Body of pancreas (tissue), 4 donors: ENCODE results near the gene HCST. TPM values are rescaled to one million over a fixed set of nuclear protein-coding genes. Genes with fewer than 3 reads are reported as not detected.

Experiments used
- ATAC-seq: fragments of 150-250 bp; one replicate; pipeline ENCODE4 v1.9.1; 2016
- DNase-seq, 4 donors: peaks; one replicate each; pipeline ENCODE4 v3.0.0-alpha.2; 2019
- H3K27ac ChIP-seq, 4 donors: fragments of 200-600 bp; sonication (generic); 1 replicate in 3 of 4; 2 replicates in 1 of 4; pipeline versions ENCODE4 v1.5.1 to v1.6.1; 2016 to 2019; ENCODE audit warnings: mild to moderate bottlenecking in 1 of 4, mixed read lengths in 1 of 4, moderate library complexity in 1 of 4
- H3K27me3 ChIP-seq, 2 donors: fragments of 200-600 bp; sonication (generic); one replicate each; pipeline ENCODE4 v1.6.0; 2016; ENCODE audit warnings: mild to moderate bottlenecking in 1 of 2
- H3K36me3 ChIP-seq, 2 donors: fragments of 200-600 bp; sonication (generic); replicated peaks in 1 of 2; 2 replicates each; pipeline ENCODE4 v1.5.1; 2016; ENCODE audit warnings: low read depth in 2 of 2; ENCODE audit not compliant: insufficient read depth in 1 of 2
- H3K4me1 ChIP-seq: fragments of 200-600 bp; sonication (generic); one replicate; pipeline ENCODE4 v1.6.0; 2016
- H3K4me3 ChIP-seq, 2 donors: fragments of 200-600 bp; sonication (generic); 1 replicate in 1 of 2; 2 replicates in 1 of 2; pipeline ENCODE4 v1.5.1; 2016 to 2019
- H3K9me3 ChIP-seq, 3 donors: fragments of 200-600 bp; sonication (generic); 1 replicate in 2 of 3; 2 replicates in 1 of 3; pipeline ENCODE4 v1.5.1; 2016
- POLR2A ChIP-seq, 3 donors: fragments of 450-650 bp; IDR thresholded peaks; one replicate each; pipeline ENCODE4 v1.6.1; 2016; ENCODE audit warnings: antibody characterized with exemption in 3 of 3, mild to moderate bottlenecking in 2 of 3
- WGBS, 2 donors: methylation state at CpG; one replicate each; pipeline ENCODE4 v1.1.5; 2017; 5-methylcytosine and 5-hydroxymethylcytosine counted together
- intact Hi-C: fragments of 100-400 bp; cut with DNase I; formaldehyde crosslinking; loops from one replicate; pipeline ENCODE4 v1.15.1; 2023
- total RNA-seq, 2 donors: library from RNA; depleted of rRNA; stranded (reverse); fragments of >200 nt; gene quantifications; one replicate each; pipeline ENCODE4 v1.1.0, GENCODE V29; 2016
- TF ChIP-seq, protein P1 (sequence below), 7 experiments: fragments of 450-650 bp in 4 of 7; fragments of 200-600 bp in 3 of 7; sonication (generic) in 3 of 7; IDR thresholded peaks; one replicate each; pipeline ENCODE4 v1.5.1; 2016 to 2019; ENCODE audit warnings: antibody characterized with exemption in 7 of 7

Gene HCST
- total RNA-seq, 2 donors from 2014 or later = 5.2 TPM; not detected in 1

DNA sequence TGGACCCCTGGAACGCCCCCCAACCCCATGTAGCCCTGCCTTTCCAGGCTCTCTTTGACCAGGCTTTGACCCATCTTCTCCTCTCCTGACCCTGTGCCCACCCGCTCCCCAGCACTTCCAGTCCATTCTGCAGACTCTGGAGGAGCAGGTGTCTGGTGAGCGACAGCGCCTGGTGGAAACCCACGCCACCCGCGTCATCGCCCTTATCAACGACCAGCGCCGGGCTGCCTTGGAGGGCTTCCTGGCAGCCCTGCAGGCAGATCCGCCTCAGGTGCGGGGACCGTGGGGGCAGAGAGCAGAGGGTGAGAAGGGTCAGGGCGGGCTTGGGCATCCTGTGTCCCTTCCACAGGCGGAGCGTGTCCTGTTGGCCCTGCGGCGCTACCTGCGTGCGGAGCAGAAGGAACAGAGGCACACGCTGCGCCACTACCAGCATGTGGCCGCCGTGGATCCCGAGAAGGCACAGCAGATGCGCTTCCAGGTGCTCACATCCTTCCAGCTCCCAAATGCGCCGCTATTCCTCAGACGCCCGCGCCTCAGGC, 27.9 kb upstream of the HCST start:
- Histone ChIP-seq H3K9me3 (no peaks in the 10 kb centered on the region), H3K4me1 (peaks cover 15% of the 10 kb centered on the region), H3K27me3 (no peaks in the 10 kb centered on the region), H3K36me3 (no peaks in the 10 kb centered on the region), H3K4me3 (no peak overlapping the region), H3K27ac (no peak overlapping the region)
- WGBS, 2 donors = 93 to 94% methylated on average over 29 to 32 of the region's 32 CpGs
- ATAC-seq (no peak), DNase-seq (no peak)
- TF ChIP-seq, protein P1, sequence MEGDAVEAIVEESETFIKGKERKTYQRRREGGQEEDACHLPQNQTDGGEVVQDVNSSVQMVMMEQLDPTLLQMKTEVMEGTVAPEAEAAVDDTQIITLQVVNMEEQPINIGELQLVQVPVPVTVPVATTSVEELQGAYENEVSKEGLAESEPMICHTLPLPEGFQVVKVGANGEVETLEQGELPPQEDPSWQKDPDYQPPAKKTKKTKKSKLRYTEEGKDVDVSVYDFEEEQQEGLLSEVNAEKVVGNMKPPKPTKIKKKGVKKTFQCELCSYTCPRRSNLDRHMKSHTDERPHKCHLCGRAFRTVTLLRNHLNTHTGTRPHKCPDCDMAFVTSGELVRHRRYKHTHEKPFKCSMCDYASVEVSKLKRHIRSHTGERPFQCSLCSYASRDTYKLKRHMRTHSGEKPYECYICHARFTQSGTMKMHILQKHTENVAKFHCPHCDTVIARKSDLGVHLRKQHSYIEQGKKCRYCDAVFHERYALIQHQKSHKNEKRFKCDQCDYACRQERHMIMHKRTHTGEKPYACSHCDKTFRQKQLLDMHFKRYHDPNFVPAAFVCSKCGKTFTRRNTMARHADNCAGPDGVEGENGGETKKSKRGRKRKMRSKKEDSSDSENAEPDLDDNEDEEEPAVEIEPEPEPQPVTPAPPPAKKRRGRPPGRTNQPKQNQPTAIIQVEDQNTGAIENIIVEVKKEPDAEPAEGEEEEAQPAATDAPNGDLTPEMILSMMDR (IDR thresholded peaks at IDR 0.05) = no peak
- TF ChIP-seq POLR2A (IDR thresholded peaks at IDR 0.05) = no peak
- intact Hi-C loops = no loop called here

DNA sequence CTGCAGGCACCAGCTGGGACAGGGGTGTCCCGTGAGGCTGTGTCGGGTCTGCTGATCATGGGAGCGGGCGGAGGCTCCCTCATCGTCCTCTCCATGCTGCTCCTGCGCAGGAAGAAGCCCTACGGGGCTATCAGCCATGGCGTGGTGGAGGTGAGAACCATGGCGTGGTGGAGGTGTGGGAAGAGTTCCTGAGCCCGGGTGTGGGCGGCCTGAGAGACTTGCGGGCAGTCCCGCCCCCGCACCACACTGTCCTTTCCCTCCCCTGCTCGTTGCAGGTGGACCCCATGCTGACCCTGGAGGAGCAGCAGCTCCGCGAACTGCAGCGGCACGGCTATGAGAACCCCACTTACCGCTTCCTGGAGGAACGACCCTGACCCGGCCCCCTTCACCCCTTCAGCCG, 23.3 kb upstream of the HCST start:
- 67% methylated on average over 9 to 20 of the region's 23 CpGs for WGBS, 2 donors
- Histone ChIP-seq H3K9me3 (no peaks in the 10 kb centered on the region), H3K27ac (peak overlapping the region; percentile 59 to 84 (median 70)), H3K4me1 (peaks cover 13% of the 10 kb centered on the region), H3K27me3 (no peaks in the 10 kb centered on the region), H3K4me3 (no peak overlapping the region), H3K36me3 (no peaks in the 10 kb centered on the region)
- DNase-seq (no peak), ATAC-seq (no peak)
- no peak for TF ChIP-seq POLR2A (IDR thresholded peaks at IDR 0.05)
- TF ChIP-seq, protein P1 (IDR thresholded peaks at IDR 0.05) = no peak
- intact Hi-C loops = no loop called here

DNA sequence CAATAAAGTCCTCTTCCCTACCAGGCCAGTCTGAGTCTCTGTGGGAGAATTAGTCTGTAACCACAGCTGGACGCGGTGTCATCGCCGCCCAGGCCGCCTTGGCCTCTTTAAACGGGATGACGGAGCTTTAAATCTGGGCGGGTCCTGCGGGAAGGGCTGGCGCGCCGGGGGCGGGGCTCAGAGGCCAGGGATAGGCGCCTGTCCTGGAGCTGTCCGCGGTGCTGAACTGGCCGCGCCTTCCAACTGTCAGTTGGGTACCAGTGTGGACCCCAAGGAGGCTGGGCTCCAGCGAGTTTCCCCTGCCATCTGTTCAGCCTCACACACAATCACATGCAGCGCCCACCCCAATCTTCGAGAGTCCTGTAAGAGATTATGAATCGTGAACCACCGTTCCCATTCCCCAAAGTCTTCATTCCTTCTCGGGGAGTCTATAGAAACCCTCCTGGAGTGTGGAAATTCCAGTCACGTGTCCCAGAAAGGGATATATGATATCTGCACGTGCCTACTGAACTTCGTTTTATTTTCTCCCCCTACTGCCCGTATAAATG, 22.5 kb upstream of the HCST start:
- Histone ChIP-seq H3K4me1 (peaks cover 13% of the 10 kb centered on the region), H3K27ac (peak overlapping the region; percentile 59 to 84 (median 70)), H3K4me3 (no peak overlapping the region), H3K27me3 (no peaks in the 10 kb centered on the region), H3K36me3 (no peaks in the 10 kb centered on the region), H3K9me3 (no peaks in the 10 kb centered on the region)
- peak; percentile 99 for ATAC-seq
- no peak for TF ChIP-seq POLR2A (IDR thresholded peaks at IDR 0.05)
- TF ChIP-seq, protein P1 (IDR thresholded peaks at IDR 0.05) = no peak
- 1 to 9% methylated on average over 13 to 28 of the region's 28 CpGs for WGBS, 2 donors
- peak; percentile 97 to 98 (median 98) for DNase-seq
- intact Hi-C loops = no loop called here

DNA sequence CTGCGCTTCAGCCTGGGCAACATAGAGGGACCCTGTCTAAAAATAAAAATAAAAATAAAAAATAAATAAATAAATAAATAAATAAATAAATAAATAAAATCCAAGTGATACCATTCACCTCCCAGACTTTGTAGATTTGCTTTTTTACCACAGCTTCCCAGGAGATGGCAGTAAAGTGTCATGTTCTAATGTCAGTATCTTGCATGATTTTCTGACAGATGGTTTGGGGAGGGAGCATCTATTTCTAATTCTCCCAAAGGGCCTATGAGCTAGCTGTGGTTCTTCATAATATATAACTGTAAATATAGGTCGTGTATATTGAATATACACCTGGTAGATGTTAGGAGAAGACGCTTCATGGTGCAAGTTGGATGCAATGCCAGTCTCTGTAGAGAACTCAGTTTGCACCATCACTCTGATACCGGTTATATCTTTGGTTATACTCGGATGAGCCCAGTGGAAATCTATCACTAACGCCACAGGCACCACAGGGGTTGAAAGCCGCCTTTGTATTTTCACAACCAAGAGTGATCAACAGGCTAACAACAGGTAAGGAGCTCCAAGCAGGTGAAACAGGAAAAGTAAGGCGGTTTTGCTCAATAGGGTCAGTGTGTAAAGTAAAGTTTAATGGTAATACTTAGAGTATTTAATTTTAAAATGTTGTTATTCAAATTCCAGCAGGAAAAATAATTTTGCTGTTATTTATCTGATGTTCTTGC, 20.1 kb upstream of the HCST start:
- Histone ChIP-seq H3K9me3 (no peaks in the 10 kb centered on the region), H3K4me3 (no peak overlapping the region), H3K27me3 (no peaks in the 10 kb centered on the region), H3K36me3 (no peaks in the 10 kb centered on the region), H3K4me1 (peaks cover 13% of the 10 kb centered on the region), H3K27ac (no peak overlapping the region)
- WGBS, 2 donors = 15 to 23% methylated on average over 8 of the region's 8 CpGs
- peak; percentile 47 to 78 (median 53) for DNase-seq
- TF ChIP-seq, protein P1 (IDR thresholded peaks at IDR 0.05) = peak; percentile 50 to 77 (median 71)
- TF ChIP-seq POLR2A (IDR thresholded peaks at IDR 0.05) = no peak
- peak; percentile 41 for ATAC-seq
- intact Hi-C loops = no loop called here
